ENCODE measurements around the gene KIF14.
A peak's percentile ranks its signal among the peaks of the same experiment; 100 is the strongest.

The KIF14 gene

GRCh38 chr1:200518524-200518923, 102.0 kb downstream of the KIF14 start:
- no peak for DNase-seq (ENCODE audit: low spot score)
- no peaks in the 10 kb centered on the region for H3K9me3 ChIP-seq (ENCODE audit: severe bottlenecking)
- H3K4me1 ChIP-seq (ENCODE audit: insufficient read depth, poor library complexity, severe bottlenecking) = peaks cover 2% of the 10 kb centered on the region
- TF ChIP-seq CTCF (IDR thresholded peaks at IDR 0.05; ENCODE audit: poor library complexity, severe bottlenecking) = no peak
- no peaks in the 10 kb centered on the region for H3K27me3 ChIP-seq (ENCODE audit: insufficient read depth, poor library complexity, severe bottlenecking)
- ATAC-seq (ENCODE audit: low read depth) = peak; percentile 53; the same call in 2 of the 3 replicates
- no peak overlapping the region for H3K4me3 ChIP-seq (ENCODE audit: severe bottlenecking)
- no peak overlapping the region for H3K27ac ChIP-seq (ENCODE audit: poor library complexity, severe bottlenecking)
- no peaks in the 10 kb centered on the region for H3K36me3 ChIP-seq (ENCODE audit: low read depth)

- ATAC-seq (ENCODE audit: low read depth) = peak; percentile 67
- Histone ChIP-seq H3K27ac (ENCODE audit: poor library complexity, severe bottlenecking) (no peak overlapping the region), H3K36me3 (ENCODE audit: low read depth) (no peaks in the 10 kb centered on the region), H3K9me3 (ENCODE audit: severe bottlenecking) (no peaks in the 10 kb centered on the region), H3K4me1 (ENCODE audit: insufficient read depth, poor library complexity, severe bottlenecking) (no peaks in the 10 kb centered on the region), H3K27me3 (ENCODE audit: insufficient read depth, poor library complexity, severe bottlenecking) (no peaks in the 10 kb centered on the region), H3K4me3 (ENCODE audit: severe bottlenecking) (no peak overlapping the region)
- DNase-seq (ENCODE audit: low spot score) = no peak
- no peak for TF ChIP-seq CTCF (IDR thresholded peaks at IDR 0.05; ENCODE audit: poor library complexity, severe bottlenecking)
Measured at GRCh38 chr1:200512191-200512590, 108.4 kb downstream of the KIF14 start.

GRCh38 chr1:200510228-200510623, 110.3 kb downstream of the KIF14 start:
- Histone ChIP-seq H3K36me3 (ENCODE audit: low read depth) (no peaks in the 10 kb centered on the region), H3K4me1 (ENCODE audit: insufficient read depth, poor library complexity, severe bottlenecking) (no peaks in the 10 kb centered on the region), H3K27me3 (ENCODE audit: insufficient read depth, poor library complexity, severe bottlenecking) (no peaks in the 10 kb centered on the region), H3K27ac (ENCODE audit: poor library complexity, severe bottlenecking) (no peak overlapping the region), H3K9me3 (ENCODE audit: severe bottlenecking) (no peaks in the 10 kb centered on the region), H3K4me3 (ENCODE audit: severe bottlenecking) (no peak overlapping the region)
- ATAC-seq (ENCODE audit: low read depth) (peak; percentile 93), DNase-seq (ENCODE audit: low spot score) (no peak)
- peak; percentile 94 for TF ChIP-seq CTCF (IDR thresholded peaks at IDR 0.05; ENCODE audit: poor library complexity, severe bottlenecking)

GRCh38 chr1:200506471-200506870, 114.1 kb downstream of the KIF14 start:
- H3K27me3 ChIP-seq (ENCODE audit: insufficient read depth, poor library complexity, severe bottlenecking) = no peaks in the 10 kb centered on the region
- H3K36me3 ChIP-seq (ENCODE audit: low read depth) = no peaks in the 10 kb centered on the region
- DNase-seq (ENCODE audit: low spot score) = no peak
- no peak overlapping the region for H3K4me3 ChIP-seq (ENCODE audit: severe bottlenecking)
- no peak for ATAC-seq (ENCODE audit: low read depth)
- H3K4me1 ChIP-seq (ENCODE audit: insufficient read depth, poor library complexity, severe bottlenecking) = no peaks in the 10 kb centered on the region
- TF ChIP-seq CTCF (IDR thresholded peaks at IDR 0.05; ENCODE audit: poor library complexity, severe bottlenecking) = no peak
- no peak overlapping the region for H3K27ac ChIP-seq (ENCODE audit: poor library complexity, severe bottlenecking)
- H3K9me3 ChIP-seq (ENCODE audit: severe bottlenecking) = no peaks in the 10 kb centered on the region

GRCh38 chr1:200505257-200505656, 115.3 kb downstream of the KIF14 start:
- Histone ChIP-seq H3K27ac (ENCODE audit: poor library complexity, severe bottlenecking) (no peak overlapping the region), H3K36me3 (ENCODE audit: low read depth) (no peaks in the 10 kb centered on the region), H3K4me1 (ENCODE audit: insufficient read depth, poor library complexity, severe bottlenecking) (no peaks in the 10 kb centered on the region), H3K27me3 (ENCODE audit: insufficient read depth, poor library complexity, severe bottlenecking) (no peaks in the 10 kb centered on the region), H3K9me3 (ENCODE audit: severe bottlenecking) (no peaks in the 10 kb centered on the region), H3K4me3 (ENCODE audit: severe bottlenecking) (no peak overlapping the region)
- no peak for TF ChIP-seq CTCF (IDR thresholded peaks at IDR 0.05; ENCODE audit: poor library complexity, severe bottlenecking)
- DNase-seq (ENCODE audit: low spot score) = no peak
- no peak for ATAC-seq (ENCODE audit: low read depth)
